Nephron (organoid): ENCODE data around the gene RNF41.

Experiments used
- H3K27ac Mint-ChIP-seq, 3 experiments: 2 replicates each; pipeline ENCODE4 v1.8.0; 2020; ENCODE audit warnings: mixed read lengths in 3 of 3, mild to moderate bottlenecking in 2 of 3, moderate library complexity in 1 of 3
- H3K27me3 Mint-ChIP-seq: 2 replicates; pipeline ENCODE4 v1.8.0; 2021; ENCODE audit warnings: low read depth, mild to moderate bottlenecking, moderate library complexity, mixed read lengths
- H3K36me3 Mint-ChIP-seq: 2 replicates; pipeline ENCODE4 v1.8.0; 2020; ENCODE audit warnings: low read depth, mixed read lengths
- H3K4me1 Mint-ChIP-seq: 2 replicates; pipeline ENCODE4 v1.8.0; 2020; ENCODE audit warnings: mixed read lengths
- H3K4me3 Mint-ChIP-seq, 3 experiments: 2 replicates each; pipeline ENCODE4 v1.8.0; 2020; ENCODE audit warnings: mild to moderate bottlenecking in 3 of 3, mixed read lengths in 3 of 3, moderate library complexity in 2 of 3
- H3K9me3 Mint-ChIP-seq: 2 replicates; pipeline ENCODE4 v1.8.0; 2020; ENCODE audit warnings: mixed read lengths
- TF ChIP-seq, protein P1 (sequence below), 3 experiments: fragments of 200-600 bp; sonication (generic); IDR thresholded peaks; one replicate each; pipeline ENCODE4 v1.5.0; 2021; ENCODE audit warnings: antibody characterized with exemption in 3 of 3; ENCODE audit not compliant: unreplicated experiment in 3 of 3

Gene RNF41

DNA sequence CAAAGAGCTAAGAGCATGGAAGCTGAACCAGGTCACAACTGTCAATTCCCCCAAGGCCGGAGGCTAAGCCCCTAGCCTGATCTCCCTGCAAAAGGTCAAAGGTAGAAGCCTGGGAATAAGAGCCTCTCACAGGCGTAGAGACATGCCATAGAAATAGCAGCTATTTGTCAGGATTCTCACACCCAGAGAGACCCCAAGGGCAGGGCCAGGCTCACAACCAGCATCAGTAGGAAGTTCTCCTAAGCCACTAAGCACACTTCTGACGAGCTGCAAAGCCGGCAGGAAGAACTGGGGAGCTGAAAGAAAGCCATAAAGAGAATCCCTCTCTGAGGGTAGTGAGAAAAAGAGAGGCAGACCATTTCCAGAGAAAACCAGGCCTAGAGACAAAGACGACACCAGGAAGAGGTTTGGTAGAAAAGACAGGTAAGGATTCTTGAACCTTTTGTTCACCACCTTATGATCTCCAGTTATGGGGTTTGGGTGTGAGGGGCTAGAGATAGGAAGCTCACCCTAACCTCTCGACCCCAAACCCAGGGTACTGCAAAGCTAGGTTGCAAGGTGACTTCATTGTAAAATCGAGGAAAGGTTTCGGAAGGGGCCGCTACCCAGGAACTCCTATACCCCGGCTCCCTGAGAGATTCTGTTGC is 33.5 kb downstream of the RNF41 start:
- Mint-ChIP-seq H3K4me1 (peaks cover 20% of the 10 kb centered on the region), H3K36me3 (peaks cover 30% of the 10 kb centered on the region), H3K9me3 (no peaks in the 10 kb centered on the region), H3K27ac (peak overlapping the region; percentile 93 to 98 (median 95)), H3K4me3 (peak overlapping the region; percentile 91 to 96 (median 96)), H3K27me3 (no peaks in the 10 kb centered on the region)
- TF ChIP-seq, protein P1, sequence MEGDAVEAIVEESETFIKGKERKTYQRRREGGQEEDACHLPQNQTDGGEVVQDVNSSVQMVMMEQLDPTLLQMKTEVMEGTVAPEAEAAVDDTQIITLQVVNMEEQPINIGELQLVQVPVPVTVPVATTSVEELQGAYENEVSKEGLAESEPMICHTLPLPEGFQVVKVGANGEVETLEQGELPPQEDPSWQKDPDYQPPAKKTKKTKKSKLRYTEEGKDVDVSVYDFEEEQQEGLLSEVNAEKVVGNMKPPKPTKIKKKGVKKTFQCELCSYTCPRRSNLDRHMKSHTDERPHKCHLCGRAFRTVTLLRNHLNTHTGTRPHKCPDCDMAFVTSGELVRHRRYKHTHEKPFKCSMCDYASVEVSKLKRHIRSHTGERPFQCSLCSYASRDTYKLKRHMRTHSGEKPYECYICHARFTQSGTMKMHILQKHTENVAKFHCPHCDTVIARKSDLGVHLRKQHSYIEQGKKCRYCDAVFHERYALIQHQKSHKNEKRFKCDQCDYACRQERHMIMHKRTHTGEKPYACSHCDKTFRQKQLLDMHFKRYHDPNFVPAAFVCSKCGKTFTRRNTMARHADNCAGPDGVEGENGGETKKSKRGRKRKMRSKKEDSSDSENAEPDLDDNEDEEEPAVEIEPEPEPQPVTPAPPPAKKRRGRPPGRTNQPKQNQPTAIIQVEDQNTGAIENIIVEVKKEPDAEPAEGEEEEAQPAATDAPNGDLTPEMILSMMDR (IDR thresholded peaks at IDR 0.05; ENCODE audit: unreplicated experiment in 3 of 3): no peak

DNA sequence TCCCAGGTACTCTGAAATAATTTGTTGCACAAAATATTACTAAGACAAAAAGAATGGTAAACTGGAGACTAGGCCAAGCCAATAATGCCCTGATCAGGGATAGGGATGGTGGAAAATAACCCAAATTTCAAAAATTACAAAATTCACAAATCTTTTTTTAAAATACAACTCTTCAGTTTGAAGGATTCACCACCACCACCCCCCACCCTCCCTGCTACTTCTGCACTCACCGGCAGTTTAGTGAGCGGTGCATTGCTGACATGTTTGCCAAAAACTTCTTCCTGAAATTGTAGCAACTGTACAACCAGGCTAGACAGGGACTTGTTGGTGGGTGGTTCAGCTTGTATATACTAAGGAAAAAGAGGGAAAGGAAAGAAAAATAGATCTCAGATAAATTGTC is 34.8 kb downstream of the RNF41 start:
- H3K9me3 Mint-ChIP-seq: no peaks in the 10 kb centered on the region
- H3K4me1 Mint-ChIP-seq: peaks cover 13% of the 10 kb centered on the region
- no peak overlapping the region for H3K27ac Mint-ChIP-seq
- peaks cover 36% of the 10 kb centered on the region for H3K36me3 Mint-ChIP-seq
- TF ChIP-seq, protein P1 (IDR thresholded peaks at IDR 0.05; ENCODE audit: unreplicated experiment in 3 of 3): no peak
- peak overlapping the region; percentile 91 to 96 (median 96) for H3K4me3 Mint-ChIP-seq
- H3K27me3 Mint-ChIP-seq: no peaks in the 10 kb centered on the region

DNA sequence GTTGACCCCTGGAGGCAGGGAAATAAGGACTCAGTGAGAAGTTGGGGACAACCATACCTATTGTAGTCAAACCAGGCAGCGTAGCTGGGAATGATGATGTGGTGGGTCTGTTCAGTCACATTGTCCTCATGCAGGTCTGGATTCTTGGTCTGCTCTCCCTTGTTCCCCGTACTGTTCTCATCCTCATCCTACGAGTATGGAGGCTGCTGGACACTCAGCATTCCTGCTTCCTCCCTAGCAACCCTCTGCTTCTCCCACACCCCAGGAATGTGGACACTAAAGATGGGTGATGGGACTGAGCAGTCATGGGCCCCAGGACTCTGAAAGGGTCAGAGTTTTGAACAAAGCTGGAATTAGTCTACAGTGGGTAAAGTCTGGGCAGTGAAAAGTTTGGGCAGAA is 43.4 kb downstream of the RNF41 start:
- peaks cover 81% of the 10 kb centered on the region for H3K36me3 Mint-ChIP-seq
- H3K4me3 Mint-ChIP-seq: no peak overlapping the region
- H3K9me3 Mint-ChIP-seq: no peaks in the 10 kb centered on the region
- H3K27ac Mint-ChIP-seq: no peak overlapping the region
- no peaks in the 10 kb centered on the region for H3K4me1 Mint-ChIP-seq
- TF ChIP-seq, protein P1 (IDR thresholded peaks at IDR 0.05; ENCODE audit: unreplicated experiment in 3 of 3): no peak
- no peaks in the 10 kb centered on the region for H3K27me3 Mint-ChIP-seq

DNA sequence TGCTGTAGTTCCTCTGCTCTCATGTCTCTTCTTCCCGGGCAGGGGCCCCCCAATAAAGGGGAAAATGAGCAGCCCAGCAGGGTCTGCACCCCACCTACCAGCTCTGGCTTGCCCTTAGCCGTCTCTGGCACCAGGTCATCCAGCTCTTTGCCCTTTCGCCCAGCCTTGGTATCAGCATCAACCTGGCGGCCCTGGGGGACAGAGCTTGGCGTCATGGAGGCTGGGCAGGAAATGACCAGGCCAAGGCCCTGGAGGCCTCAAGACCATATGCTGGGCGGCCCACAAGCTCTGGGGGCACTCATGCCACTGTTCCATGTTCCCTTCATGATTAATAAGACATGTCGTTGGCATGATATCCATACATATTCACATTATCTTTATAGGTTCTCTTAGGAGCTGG is 48.9 kb downstream of the RNF41 start:
- Mint-ChIP-seq H3K27me3 (no peaks in the 10 kb centered on the region), H3K4me3 (no peak overlapping the region), H3K4me1 (no peaks in the 10 kb centered on the region), H3K36me3 (peaks cover 83% of the 10 kb centered on the region), H3K27ac (no peak overlapping the region), H3K9me3 (no peaks in the 10 kb centered on the region)
- TF ChIP-seq, protein P1 (IDR thresholded peaks at IDR 0.05; ENCODE audit: unreplicated experiment in 3 of 3): no peak

GRCh38 chr12:56169229-56169759 is 52.4 kb downstream of the RNF41 start:
- H3K36me3 Mint-ChIP-seq: peaks cover 76% of the 10 kb centered on the region
- no peaks in the 10 kb centered on the region for H3K27me3 Mint-ChIP-seq
- no peak overlapping the region for H3K4me3 Mint-ChIP-seq
- TF ChIP-seq, protein P1 (IDR thresholded peaks at IDR 0.05; ENCODE audit: unreplicated experiment in 3 of 3): no peak
- H3K27ac Mint-ChIP-seq: peak overlapping the region in 1 of 3 experiments; percentile 74
- H3K9me3 Mint-ChIP-seq: no peaks in the 10 kb centered on the region
- H3K4me1 Mint-ChIP-seq: peaks cover 11% of the 10 kb centered on the region

GRCh38 chr12:56165369-56165768 is 56.4 kb downstream of the RNF41 start:
- H3K4me3 Mint-ChIP-seq: peak overlapping the region in 1 of 3 experiments; percentile 0
- peaks cover 26% of the 10 kb centered on the region for H3K4me1 Mint-ChIP-seq
- TF ChIP-seq, protein P1 (IDR thresholded peaks at IDR 0.05; ENCODE audit: unreplicated experiment in 3 of 3): no peak
- H3K36me3 Mint-ChIP-seq: peaks cover 77% of the 10 kb centered on the region
- H3K27ac Mint-ChIP-seq: peak overlapping the region; percentile 65 to 82 (median 73)
- no peaks in the 10 kb centered on the region for H3K9me3 Mint-ChIP-seq
- H3K27me3 Mint-ChIP-seq: no peaks in the 10 kb centered on the region
